ENCODE measurements around the gene SIMC1. TPM values are rescaled to one million over a fixed set of nuclear protein-coding genes. Genes with fewer than 3 reads are reported as not detected.

The SIMC1 gene
- total RNA-seq, 1 experiment from 2014 or later = 17.9 TPM

DNA sequence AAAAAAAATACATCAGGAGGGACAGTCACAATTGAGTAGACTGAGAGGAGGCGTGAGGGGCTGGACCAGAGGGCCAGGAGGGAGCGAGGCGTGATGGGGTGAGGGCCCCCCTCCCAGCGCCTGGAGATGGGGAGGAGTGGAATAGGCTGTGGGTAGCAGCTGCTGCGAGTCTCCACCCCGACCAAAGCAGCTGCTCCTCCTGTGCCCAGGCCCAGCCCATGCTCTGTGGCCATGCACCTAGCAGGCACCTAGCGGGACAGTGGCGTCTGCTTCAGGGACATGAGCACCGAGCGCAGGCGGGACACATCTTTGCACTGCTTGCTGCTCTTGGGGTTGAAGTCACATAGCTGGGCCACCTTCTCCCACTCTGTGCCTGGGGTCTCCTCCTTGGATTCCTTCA lies 154.3 kb downstream of the SIMC1 start (continued):
- TF ChIP-seq GABPB1 (CRISPR knock-in tag; IDR thresholded peaks at IDR 0.05) (no peak), TEAD4 (CRISPR knock-in tag; IDR thresholded peaks at IDR 0.05) (no peak), NFE2L1 (CRISPR knock-in tag; IDR thresholded peaks at IDR 0.05) (no peak), CBFB (CRISPR knock-in tag; IDR thresholded peaks at IDR 0.05; ENCODE audit: low read depth) (no peak), RELA (CRISPR knock-in tag; IDR thresholded peaks at IDR 0.05; ENCODE audit: borderline replicate concordance) (no peak)

DNA sequence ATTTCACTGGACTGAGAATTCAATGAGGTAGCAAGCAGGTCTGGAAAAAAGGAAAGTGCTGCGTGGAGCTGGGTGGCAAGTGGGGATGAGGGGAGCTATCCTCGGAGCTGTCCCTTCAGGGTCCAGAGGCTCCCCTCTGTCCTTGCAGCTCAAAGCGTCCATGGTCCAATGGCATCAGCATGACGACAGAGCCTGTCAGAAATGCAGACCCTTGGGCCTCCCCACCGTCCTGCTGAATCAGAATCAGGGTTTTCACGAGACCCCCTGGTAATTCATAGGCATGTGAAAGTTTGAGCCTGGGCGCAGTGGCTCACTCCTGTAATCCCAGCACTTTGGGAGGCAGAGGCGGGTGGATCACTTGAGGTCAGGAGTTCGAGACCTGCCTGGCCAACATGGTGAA lies 155.9 kb downstream of the SIMC1 start:
- ChIA-PET CTCF (interaction anchor here (0.6 to 4.2 kb wide), 2 partner anchors 11 to 523 kb away, joined by 3 to 22 read pairs; partner anchors contain the start of gene CPLX2), POLR2A (no interaction called here)
- H3K27me3 Mint-ChIP-seq (ENCODE audit: low read depth) = no peaks in the 10 kb centered on the region; the same call in 1 of the 2 replicates
- H3K36me3 Mint-ChIP-seq = no peaks in the 10 kb centered on the region
- no peak for ATAC-seq
- DNase-seq (ENCODE audit: low spot score) = no peak
- no peak overlapping the region for H3K4me3 Mint-ChIP-seq
- H3K4me1 Mint-ChIP-seq = 0 out of 2 replicates have a peak, but pooled peaks cover 3% of the 10 kb centered on the region
- H3K27ac Mint-ChIP-seq = no peak overlapping the region
- no peaks in the 10 kb centered on the region for H3K9me3 Mint-ChIP-seq
- no peak for TF ChIP-seq NFYB (CRISPR knock-in tag; conservative IDR thresholded peaks at IDR 0.05; ENCODE audit: low read depth)
- TF ChIP-seq, protein P1, sequence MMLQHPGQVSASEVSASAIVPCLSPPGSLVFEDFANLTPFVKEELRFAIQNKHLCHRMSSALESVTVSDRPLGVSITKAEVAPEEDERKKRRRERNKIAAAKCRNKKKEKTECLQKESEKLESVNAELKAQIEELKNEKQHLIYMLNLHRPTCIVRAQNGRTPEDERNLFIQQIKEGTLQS (CRISPR knock-in tag; conservative IDR thresholded peaks at IDR 0.05) = no peak
- TF ChIP-seq ZNF138 (CRISPR knock-in tag; conservative IDR thresholded peaks at IDR 0.05) = no peak
- no peak for TF ChIP-seq ATF1 (CRISPR knock-in tag; IDR thresholded peaks at IDR 0.05)
- TF ChIP-seq, protein P2, sequence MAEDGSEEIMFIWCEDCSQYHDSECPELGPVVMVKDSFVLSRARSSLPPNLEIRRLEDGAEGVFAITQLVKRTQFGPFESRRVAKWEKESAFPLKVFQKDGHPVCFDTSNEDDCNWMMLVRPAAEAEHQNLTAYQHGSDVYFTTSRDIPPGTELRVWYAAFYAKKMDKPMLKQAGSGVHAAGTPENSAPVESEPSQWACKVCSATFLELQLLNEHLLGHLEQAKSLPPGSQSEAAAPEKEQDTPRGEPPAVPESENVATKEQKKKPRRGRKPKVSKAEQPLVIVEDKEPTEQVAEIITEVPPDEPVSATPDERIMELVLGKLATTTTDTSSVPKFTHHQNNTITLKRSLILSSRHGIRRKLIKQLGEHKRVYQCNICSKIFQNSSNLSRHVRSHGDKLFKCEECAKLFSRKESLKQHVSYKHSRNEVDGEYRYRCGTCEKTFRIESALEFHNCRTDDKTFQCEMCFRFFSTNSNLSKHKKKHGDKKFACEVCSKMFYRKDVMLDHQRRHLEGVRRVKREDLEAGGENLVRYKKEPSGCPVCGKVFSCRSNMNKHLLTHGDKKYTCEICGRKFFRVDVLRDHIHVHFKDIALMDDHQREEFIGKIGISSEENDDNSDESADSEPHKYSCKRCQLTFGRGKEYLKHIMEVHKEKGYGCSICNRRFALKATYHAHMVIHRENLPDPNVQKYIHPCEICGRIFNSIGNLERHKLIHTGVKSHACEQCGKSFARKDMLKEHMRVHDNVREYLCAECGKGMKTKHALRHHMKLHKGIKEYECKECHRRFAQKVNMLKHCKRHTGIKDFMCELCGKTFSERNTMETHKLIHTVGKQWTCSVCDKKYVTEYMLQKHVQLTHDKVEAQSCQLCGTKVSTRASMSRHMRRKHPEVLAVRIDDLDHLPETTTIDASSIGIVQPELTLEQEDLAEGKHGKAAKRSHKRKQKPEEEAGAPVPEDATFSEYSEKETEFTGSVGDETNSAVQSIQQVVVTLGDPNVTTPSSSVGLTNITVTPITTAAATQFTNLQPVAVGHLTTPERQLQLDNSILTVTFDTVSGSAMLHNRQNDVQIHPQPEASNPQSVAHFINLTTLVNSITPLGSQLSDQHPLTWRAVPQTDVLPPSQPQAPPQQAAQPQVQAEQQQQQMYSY (CRISPR knock-in tag; IDR thresholded peaks at IDR 0.05) = no peak
- TF ChIP-seq CBFB (CRISPR knock-in tag; IDR thresholded peaks at IDR 0.05; ENCODE audit: low read depth) = no peak
- TF ChIP-seq OVOL2 (CRISPR knock-in tag; IDR thresholded peaks at IDR 0.05; ENCODE audit: borderline replicate concordance) = no peak
- no peak for TF ChIP-seq ZNF232 (CRISPR knock-in tag; IDR thresholded peaks at IDR 0.05)
- TF ChIP-seq, protein P3, sequence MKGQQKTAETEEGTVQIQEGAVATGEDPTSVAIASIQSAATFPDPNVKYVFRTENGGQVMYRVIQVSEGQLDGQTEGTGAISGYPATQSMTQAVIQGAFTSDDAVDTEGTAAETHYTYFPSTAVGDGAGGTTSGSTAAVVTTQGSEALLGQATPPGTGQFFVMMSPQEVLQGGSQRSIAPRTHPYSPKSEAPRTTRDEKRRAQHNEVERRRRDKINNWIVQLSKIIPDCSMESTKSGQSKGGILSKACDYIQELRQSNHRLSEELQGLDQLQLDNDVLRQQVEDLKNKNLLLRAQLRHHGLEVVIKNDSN (CRISPR knock-in tag; IDR thresholded peaks at IDR 0.05) = no peak
- TF ChIP-seq EMX1 (CRISPR knock-in tag; IDR thresholded peaks at IDR 0.05) = no peak
- TF ChIP-seq, protein P4, sequence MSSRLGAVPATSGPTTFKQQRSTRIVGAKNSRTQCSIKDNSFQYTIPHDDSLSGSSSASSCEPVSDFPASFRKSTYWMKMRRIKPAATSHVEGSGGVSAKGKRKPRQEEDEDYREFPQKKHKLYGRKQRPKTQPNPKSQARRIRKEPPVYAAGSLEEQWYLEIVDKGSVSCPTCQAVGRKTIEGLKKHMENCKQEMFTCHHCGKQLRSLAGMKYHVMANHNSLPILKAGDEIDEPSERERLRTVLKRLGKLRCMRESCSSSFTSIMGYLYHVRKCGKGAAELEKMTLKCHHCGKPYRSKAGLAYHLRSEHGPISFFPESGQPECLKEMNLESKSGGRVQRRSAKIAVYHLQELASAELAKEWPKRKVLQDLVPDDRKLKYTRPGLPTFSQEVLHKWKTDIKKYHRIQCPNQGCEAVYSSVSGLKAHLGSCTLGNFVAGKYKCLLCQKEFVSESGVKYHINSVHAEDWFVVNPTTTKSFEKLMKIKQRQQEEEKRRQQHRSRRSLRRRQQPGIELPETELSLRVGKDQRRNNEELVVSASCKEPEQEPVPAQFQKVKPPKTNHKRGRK (CRISPR knock-in tag; IDR thresholded peaks at IDR 0.05; ENCODE audit: borderline replicate concordance) = no peak
- no peak for TF ChIP-seq SOX15 (CRISPR knock-in tag; IDR thresholded peaks at IDR 0.05)
- no peak for TF ChIP-seq KAT7 (CRISPR knock-in tag; IDR thresholded peaks at IDR 0.05; ENCODE audit: borderline replicate concordance)
- TF ChIP-seq NR3C1 (CRISPR knock-in tag; conservative IDR thresholded peaks at IDR 0.05; ENCODE audit: low read depth) = no peak
- no peak for TF ChIP-seq MXD4 (CRISPR knock-in tag; IDR thresholded peaks at IDR 0.05; ENCODE audit: borderline replicate concordance)
- TF ChIP-seq, protein P5, sequence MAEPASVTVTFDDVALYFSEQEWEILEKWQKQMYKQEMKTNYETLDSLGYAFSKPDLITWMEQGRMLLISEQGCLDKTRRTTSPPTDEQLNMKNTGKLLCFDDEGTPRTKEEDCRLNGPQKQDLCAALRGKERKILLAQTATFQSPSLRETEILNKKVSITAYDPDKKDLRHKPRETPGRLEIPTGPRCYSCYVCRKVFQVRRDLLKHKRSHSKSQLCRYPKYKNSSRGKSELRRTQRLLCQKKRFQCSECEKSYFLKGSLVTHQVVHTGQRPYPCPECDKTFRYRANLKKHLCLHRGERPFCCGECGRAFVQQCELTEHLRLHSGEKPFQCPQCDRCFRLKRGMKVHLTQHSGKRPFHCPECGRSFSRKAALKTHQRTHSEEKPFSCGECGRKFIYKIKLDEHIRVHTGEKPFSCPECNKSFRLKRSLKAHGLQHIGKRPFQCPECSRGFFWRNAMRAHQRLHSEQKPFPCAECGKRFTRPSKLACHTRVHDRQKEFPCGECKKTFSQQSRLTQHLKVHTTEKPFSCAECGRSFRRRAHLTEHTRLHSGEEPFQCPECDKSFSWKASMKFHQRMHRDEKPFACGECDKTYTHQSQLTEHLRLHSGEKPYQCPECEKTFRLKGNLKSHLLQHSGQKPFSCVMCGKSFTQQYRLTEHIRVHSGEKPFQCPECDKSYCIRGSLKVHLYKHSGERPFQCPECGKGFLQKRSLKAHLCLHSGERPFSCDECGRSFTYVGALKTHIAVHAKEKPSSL (CRISPR knock-in tag; conservative IDR thresholded peaks at IDR 0.05) = no peak
